HG03175 (cell line): ENCODE results near the gene CHST4.
"Not testable (repeated sequence)": the region's sequence is repeated elsewhere in the genome, so short reads cannot be mapped to it uniquely, and the experiment has no call there.

Experiments
- ATAC-seq: cut with Tn5 transposase; IDR thresholded peaks from one replicate; pipeline ENCODE4 v1.9.1; 2021; ENCODE audit warnings: mild to moderate bottlenecking, moderate library complexity; ENCODE audit not compliant: unreplicated experiment

Gene CHST4

DNA sequence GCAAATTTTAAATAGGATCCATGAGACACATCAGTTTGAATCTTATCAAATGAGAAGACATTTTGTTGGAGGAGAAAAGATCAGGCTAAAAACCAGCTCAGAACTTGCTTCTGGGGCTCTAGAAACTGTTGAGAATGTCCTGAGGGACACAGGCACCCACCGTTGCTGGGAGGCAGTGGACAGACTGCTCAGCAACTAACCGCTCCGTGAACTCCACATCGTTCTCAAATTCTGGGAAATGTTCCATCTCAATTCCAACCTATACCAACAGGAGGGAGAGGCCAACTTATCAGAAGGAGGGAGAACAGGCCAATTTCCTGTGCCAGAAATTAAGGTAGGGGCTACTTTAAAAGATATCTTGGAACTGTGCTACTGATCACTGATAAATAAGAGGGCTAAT is 42.3 kb downstream of the CHST4 start:
- no peak for ATAC-seq

DNA sequence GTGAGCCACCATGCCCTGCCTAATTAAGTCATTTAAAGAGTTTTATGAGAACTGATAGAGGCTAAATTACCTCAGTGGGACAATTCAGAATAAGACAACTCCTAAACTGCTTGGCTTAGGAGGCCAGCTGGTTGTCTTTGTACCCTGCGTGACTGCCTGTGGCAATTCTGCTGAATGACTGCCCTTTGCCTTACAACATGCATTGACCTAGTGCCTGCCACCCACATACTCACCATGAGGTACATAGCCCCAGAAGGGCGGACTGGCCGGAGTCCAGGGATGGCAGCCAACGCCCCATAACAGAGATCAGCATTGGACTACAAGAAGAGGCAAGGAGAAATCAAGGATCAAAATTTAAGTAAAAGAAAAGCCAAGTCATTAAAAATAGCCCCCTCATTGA is 43.4 kb downstream of the CHST4 start:
- ATAC-seq: no peak

DNA sequence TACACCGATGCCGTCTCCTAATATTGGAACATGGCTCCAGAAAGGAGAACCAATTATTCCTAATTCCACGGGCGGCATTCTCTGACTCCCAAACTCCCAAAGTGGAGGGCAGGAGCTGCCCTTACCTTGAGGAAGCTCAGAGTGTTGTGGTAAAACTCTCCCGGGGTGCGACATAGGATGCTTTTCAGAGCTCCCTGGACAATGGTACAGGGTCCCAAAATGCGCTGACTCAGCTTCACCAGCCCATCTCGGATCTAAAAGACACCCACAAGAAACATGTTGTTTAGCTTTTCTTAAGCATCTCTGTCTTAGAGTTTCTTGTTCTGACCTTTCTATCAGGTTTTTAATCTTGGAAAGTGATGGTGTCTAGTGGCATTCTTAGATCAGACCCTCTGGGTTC is 43.9 kb downstream of the CHST4 start:
- no peak for ATAC-seq

DNA sequence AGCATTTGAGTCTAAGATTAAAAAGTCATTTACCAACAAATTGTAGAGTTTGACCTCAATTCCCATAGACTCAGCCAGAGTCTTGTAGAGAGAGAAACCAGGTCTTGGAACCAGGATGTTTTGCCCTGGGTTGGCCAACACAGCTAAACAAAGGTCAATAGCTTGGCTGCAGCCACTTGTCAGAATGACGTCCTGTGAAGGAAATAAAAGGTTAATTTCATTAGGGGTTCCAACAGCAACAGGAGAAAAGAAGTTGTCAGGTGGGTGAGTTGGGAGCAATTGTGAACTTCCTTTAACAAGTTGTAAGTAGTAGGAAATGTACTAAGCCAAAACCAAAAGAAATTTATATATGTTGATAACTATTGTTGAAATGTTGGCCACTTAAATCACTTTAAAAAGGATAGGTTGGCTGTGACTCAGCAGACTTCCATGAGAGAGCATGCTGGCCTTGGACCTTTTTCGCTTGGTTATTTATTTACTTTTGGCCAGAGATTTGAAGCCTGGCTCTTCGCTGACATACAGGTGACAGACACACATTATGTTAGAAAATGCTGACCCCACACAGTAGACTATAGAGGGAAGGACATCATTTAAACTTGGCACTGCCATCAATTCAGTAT is 46.4 kb downstream of the CHST4 start:
- ATAC-seq: no peak

DNA sequence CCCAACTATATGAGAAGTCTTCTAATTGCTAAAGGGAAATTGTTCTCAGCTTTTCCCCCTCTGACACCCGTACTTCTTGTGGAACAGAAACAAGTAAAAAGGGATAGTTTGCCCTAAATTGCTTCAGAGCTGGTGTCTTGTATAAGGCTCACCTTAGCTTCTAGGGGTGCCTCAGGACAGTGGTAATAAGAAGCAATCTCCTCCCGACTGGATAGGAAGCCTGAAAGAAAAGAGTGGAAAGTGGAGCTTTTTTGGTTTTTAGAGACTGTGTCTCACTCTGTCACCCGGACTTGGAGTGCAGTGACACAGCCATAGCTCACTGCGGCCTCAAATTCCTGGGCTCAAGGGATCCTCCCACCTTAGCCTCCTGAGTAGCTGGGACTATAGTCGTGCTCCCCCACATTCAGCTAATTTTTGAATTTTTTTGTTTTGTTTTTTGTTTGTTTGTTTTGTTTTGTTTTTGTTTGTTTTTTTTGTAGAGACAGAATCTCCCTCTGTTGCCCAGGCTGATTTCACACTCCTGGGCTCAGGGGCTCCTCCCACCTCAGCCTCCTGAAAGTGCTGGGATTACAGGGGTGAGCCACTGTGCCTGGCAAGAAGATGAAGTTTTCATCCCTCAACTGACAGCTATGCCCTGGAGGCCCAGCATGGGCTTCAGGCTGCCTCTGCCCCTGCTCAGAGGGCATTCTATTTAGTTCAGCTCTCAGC is 47.3 kb downstream of the CHST4 start:
- no peak for ATAC-seq

DNA sequence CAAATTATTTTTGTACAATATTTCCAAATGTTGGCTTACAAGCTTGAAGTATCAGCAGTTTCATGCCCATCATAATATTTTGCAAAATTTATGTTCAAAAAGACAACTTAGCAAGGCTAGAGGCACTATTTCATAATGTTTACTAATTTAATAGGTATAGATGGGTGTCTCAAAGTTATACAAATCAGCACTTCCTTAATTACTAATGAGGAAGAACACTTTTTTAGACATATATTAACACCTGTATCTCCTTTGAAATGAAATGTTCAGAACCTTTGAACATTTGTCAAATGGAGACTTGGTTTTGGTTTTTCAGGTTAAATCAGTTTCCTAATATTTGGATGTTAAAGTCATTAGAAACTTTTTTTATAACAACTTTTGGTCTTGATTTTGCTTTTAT is 48.5 kb downstream of the CHST4 start:
- ATAC-seq: no peak

DNA sequence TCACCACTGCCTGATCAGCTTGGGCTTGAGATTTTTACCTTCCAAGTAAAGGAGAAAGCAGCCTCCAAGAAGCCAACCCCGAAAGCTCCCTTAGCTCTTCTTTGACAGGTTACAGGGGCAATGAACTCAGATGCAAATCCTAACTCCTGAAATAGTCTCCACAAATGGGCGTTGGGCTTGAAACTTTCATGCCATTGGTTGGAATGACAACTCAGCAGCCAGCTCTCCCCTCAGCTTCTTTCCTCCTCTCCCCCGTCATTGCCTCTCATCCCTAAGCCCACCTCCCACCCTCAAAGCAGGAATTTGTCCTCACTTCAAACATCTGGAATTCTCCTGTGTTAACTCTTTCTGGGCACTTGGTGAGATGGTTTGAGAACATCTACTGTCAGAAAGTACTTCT is 50.7 kb downstream of the CHST4 start, which contains the start of gene TAT:
Gene TAT, minus strand, starts transcription at position 122 of the 400 bp plus-strand sequence. CDS start 677 bp downstream, outside the sequence.
- ATAC-seq: no peak

DNA sequence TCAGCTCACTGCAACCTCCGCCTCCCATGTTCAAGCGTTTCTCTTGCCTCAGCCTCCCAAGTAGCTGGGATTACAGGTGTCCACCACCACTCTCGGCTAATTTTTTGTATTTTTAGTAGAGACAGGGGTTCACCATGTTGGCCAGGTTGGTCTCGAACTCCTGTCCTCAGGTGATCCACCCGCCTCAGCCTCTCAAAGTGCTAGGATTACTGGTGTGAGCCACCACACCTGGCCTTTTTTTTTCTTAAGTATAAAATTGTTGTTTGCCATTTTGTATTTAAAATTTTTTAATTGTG is 56.3 kb downstream of the CHST4 start:
- ATAC-seq: not testable (repeated sequence)

DNA sequence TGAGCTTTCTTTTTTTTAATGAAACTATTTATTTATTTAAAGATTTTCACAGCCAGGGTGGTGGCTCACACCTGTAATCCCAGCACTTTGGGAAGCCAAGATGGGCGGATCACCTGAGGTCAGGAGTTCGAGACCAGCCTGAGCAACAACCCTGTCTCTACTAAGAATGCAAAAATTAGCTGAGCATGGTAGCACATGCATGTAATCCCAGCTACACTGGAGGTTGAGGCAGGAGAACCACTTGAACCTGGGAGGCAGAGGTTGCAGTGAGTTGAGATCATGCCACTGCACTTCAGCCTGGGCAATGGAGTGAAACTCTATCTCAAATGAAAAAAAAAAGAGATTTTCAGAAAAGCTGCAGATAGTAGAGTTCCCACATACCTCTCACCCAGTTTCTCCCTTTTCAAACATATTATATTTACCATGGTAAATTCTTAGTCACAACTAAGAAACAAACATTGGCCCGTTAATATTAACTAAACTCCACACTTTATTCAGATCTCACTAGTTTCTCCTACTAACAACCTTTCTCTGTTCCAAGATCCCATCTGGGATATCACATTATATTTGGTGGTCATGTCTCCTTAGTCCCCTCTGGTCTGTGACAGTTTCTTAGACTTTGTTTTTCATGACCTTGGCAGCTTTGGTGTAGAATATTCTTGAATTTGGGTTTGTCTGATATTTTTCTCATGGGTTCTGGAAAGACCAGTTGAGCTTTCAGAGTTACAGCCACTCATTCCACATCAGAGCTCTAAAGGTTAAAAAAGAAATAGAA is 58.5 kb downstream of the CHST4 start:
- ATAC-seq: no peak

DNA sequence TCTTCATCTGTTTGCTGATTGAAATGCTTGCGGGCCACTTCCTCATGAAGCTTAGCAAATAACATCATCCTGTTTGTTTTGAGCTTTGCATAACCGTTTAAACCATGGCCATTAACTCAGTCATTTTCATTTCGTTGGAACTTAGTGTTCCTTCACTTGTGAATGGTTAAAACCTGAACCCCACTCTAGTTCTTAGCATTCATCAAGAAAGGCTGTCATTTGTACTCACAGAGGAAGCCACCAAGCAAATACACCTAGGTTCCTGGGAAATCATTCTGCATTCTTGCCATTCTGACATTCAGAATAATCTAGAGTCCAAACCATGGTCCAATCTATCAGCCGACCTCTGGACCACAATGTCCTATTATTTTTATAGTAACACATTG is 59.1 kb downstream of the CHST4 start:
- ATAC-seq: no peak
